Stimulated activated CD4-positive, alpha-beta T cell treated with anti-CD3 and anti-CD28 coated beads, Interleukin-4, amount 100 ng/mL, for 48 hours (primary cell): ENCODE results near the gene PTPN22.

Source experiments
- DNase-seq, 2 donors: peaks; one replicate each; pipeline ENCODE4 v3.0.0-alpha.2; 2020; ENCODE audit warnings: low read depth in 2 of 2

The PTPN22 gene

DNA sequence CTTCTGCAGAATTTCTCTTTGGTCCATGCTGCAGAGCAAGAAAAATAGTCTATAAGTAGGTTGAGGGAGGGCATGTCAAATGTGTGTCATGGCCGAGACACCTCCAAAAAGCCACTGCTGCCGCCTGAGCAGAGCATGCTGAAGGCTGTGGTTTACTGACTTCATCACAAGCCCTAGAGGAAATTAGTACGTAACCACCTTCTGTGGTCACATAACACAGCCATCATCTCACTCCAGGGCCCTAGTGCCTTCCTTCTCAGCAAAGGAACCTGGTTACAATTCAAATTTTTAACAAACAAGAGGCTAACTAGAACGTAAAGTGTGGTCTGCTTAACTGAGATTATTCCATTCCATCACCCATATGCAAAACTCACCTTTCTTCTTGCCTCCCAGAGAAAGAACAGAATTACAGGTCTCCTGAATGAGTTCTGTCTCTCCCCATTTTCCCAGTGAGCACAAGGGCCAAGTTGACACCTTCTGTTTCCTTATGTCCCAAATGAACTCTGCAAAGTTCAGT is at the start of gene PTPN22:
Gene PTPN22, minus strand, starts transcription at position 116 of the 517 bp plus-strand sequence.
- DNase-seq, result peak; percentile 57 to 74

DNA sequence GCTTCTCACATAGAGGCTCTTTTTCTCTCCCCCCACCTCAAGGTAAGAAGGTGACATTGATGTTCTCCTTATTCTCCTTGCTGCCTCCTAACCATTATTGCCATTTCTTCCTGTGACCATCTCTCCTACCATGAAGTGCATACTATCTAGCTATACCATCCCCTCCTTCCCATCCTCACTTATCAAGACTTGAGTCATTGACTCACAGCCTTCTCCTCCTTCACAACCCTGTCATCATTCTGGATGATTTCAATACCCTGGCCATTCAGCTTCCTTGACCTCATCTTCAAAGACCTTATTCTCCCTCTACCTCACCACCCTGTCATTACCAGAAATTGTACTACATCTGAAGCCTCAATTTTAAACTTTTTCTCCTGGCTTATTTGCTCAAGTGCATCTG is 46.7 kb upstream of the PTPN22 start:
- DNase-seq, result no peak

DNA sequence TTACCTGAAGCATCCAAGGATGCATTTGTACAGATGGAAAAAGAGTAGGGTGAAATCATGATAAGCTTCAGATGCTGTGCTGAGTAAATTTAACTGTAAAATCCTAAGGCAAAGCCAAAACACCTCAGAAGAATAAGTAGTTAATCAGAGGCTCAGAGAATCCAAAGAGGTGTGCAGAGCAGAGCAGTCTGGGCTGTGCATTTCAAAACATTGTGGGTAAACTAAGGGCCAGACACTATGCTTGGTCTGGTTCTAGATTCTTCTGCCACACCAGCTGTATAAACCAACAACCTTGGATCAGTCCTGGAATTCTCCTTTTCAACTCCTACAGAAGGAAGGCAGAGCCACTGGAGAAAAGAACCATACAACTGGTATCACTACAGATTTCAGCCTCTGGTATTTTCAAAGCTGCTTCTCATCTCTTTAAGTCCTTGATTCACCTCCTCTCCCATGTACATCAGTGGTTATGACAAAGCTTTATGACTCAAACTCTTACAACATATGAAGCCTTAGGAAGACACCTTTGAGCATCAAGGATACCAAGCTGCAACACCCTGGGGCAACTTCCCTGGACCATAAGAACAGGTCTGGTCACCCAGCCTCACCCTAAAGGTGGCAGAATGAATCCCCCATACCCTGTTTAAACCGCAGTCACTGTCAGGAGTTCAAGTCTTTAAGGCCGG is 46.0 kb upstream of the PTPN22 start:
- no peak for DNase-seq

DNA sequence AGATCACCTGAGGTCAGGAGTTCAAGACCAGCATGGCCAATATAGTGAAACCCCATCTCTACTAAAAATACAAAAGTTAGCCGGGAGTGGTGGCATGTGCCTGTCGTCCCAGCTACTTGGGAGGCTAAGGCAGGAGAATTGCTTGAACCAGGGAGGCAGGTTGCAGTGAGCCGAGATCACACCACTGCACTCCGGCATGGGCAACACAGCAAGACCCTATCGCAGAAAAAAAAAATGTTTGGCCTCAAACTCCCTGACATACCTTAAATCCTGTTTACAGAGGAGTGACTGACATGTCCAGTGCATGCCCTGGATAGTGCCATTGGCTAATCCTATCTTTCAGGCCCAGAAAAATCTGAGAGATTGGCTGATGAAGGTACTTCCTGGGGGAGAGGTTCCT is 45.5 kb upstream of the PTPN22 start:
- DNase-seq, result no peak

DNA sequence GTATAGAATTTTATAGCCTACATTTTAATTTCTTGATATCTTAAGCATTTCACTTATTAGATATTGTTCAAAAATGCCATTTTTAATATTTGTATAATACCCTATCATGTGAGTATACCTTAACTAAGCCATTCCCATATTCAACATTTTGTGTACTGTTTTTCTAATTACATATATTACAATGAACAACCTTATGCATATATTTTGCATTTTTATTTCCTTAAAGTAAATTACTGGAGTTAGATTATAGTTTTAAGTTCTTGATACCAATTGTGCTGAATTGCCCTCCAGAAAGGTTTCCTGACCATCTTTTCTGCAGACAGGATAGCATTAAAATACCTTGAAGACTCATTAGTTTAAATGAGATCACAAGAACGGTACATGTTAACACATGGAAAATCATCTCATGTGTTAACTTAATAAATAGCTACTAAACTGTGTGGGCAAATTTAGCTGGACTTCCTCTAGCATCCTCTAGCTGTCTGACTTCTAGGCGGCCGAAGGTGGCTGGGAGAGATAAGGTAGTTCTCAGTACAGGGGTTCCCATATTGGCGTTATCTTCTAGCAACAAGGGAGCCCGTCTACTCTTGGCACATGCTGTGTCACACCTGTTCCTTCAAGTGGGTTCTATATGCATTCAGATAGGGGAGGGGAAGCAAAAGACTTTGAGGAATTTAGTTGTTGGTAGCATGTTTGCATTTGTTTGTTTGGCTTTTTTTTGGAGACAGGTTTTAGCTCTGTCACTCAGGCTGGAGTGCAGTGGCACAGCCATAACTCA is 42.6 kb upstream of the PTPN22 start:
- DNase-seq, result no peak

DNA sequence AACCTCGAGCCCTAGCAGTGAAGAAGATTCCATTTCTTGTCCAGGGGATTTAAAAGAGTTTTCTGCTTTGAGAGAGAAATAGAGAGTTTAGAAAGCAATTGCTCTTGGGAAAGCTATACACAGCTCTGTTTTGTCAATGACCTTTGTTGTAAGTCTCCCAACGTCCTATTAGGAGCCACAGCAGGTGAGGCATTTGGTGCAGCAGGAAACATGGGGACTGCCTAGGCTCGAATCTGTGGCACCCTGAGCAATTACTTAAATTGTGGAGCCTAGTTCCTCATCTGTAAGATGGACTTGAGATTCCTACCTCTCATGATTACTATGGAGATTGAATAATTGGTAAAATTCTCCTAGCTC is 41.8 kb upstream of the PTPN22 start:
- DNase-seq, result no peak

DNA sequence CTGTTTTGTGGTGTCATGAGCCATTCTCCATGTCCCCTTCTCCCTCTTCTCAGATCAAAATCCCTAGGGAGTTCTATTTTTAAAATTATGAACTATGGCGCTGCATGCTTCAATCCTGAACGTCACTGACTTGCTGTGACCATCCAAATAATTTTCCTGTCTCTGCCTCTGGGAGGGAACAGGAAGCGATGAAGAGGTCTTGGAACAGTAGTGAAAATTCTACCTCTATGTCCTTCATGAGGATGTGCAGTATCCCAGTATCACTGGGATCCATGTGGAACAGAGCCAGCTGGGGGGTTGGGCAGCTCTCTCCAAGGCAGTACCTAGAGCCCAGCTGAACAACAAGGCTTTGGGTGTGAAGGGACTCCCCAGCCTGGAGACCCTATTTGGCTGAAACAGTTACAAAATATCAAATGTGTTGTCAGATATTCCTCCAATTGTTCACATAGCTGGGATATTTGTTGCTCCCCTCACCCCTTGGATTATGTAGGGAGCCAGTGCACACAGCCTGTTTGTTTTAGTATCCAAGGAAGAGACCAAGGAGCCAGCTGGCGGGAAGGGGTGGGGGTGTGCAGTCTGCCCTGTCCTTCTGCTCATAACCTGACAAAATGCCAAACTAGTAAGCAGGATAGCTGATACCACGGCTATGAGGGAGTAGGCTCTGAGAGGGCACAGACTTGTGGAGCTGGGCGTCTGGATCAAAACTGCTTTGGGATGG is 41.2 kb upstream of the PTPN22 start:
- DNase-seq, result no peak

DNA sequence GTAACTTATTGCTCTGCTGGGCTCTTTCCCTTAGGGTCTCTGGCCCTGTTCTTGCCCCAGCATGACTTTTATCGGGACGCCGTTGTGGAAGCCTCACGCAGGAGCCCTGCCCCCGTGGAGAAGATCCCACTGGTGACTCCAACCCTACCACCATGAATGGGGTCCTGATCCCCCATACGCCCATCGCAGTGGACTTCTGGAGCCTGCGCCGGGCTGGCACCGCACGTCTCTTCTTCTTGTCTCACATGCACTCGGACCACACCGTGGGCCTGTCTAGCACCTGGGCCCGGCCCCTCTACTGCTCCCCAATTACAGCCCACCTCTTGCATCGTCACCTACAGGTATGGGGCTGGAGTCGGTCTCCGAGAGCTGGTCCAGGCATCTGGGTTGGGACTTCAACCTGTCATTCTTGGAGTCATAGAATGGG is 33.9 kb upstream of the PTPN22 start:
- DNase-seq, result peak; percentile 7 to 14

DNA sequence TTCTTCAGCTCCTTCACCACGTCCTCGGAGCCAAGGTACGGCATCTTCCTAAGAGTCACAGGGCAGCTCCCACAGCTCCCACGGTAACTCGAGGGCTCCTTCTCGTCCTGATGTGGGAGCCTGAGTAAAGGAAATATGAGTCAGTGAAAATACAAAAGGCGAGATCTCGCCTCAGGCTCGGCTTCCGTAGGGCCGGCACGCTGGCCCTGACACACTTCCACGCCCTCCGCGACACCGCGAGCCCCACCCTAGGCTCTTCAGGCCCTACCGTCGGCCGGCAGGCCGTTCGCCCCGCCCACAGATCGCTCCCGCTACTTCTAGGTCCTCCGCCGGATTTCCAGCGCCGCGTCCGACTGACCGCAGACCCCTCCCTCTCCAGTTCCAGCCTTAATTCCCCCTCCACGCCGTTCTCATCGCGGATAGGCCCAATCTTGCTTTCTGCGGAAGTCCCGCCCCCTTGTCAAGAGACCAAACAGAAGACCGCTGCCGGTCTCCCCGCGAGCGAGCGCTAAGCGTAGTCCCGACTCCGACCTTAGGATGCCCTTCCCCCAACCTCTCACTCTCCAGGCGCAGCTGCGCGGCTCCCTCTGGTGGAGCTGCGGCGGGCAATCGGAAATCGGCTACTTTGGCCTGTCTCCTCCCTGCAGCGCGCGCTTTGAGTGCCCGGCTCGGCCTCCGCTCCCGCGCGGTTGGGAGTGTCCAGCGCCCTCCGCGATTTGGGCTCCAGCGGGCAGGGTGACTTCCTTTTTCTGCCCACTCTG is 33.3 kb upstream of the PTPN22 start, which contains the start of the genes AP4B1 and DCLRE1B:
Gene AP4B1, minus strand, starts transcription at position 126 of the 761 bp plus-strand sequence. Its CDS starts 82 bp downstream, at position 44.
Gene DCLRE1B, plus strand, starts transcription at position 653 of the 761 bp plus-strand sequence. CDS start 261 bp downstream, outside the sequence.
- peak; percentile 93 to 98 for DNase-seq

DNA sequence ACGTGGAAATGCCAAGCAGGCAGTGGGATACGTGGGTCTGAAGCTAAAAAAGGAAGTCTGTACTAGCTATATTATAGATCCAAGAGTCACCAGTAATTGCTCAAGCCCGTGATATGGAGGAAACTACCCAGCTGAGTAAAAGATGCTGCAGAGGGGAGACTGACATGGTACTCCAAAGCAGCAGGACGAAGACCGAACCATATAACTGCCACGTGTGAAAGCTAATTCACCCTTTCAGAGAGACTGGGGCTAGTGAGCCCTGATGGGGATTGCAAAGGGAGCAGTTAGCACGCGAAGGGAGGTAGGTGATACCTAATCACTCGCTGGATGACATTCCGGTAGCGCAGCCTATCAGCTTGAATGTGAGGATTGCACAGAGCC is 32.8 kb upstream of the PTPN22 start:
- no peak for DNase-seq

DNA sequence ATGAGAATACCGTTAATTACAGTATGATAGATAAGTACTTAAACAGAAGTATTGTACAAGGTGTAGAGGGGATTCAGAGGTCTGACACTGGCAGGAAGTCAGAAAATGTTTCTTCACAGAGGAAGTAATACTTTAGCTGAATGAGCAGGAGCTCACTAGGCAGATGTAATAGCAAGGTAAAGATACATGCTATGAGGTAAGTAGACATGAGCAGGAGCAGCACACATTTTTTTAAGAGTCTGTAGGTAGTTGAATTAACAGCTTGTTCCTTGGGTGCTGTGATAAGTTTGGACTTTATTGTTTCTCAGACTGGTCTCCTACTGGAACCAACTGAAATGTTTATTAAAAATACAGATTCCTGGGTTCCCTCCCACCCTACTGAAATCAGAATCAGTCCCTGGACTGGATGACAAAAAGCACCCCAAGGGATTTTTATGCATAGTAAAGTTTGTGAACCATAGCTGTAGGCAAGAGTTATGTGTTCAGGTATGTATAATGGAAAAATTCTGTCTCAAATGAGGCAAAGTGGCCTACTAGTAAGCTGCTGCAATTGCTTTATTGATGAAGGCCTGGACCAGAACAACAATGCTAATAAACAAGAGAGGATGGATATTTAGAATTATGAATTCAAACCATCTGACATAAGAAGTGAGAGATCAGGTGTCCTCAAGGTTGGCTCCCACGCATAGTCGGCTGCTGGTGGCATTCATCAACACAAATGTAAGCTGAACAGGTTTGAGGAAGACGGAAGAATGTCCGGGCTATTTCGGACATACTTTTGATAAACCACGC is 32.2 kb upstream of the PTPN22 start:
- DNase-seq, result peak; percentile 4 to 10

DNA sequence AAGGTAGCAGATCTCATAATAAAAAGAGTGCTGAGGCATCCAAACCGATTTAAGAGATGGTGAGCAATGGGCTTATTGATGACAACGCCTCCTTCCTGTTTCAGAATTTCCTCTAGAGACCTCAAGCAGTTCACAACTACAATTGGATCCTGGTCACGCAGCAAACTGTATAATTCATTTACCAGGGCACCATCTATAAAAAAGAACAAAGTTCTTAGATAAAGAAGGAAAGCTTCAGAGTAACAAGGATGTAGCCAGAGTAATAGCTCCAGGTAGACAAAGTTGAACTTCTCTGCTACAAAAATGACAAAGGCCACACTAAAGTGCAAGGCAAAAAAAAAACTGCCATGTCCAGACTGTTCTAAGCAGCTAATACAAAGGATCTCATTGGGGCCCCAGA is 29.7 kb upstream of the PTPN22 start:
- no peak for DNase-seq

DNA sequence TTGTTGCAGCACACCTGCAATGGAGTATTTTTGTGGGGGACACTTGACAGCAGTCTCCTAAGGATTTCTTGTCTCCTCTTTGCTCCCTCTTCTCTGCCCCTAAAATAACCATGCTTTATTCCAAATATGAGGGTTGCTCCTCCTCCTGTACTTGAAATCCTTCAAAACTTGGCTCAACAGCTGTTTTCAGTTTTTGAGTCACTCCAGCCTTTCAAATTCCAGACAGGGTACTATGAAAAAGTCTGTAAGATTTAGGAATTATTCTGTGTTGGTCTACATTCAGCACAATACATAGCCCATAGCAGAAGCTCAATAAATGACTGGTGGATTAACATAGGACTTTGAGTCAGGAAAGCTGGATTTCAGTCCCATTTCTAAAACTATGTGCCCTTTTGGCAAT is 27.6 kb upstream of the PTPN22 start:
- no peak for DNase-seq

DNA sequence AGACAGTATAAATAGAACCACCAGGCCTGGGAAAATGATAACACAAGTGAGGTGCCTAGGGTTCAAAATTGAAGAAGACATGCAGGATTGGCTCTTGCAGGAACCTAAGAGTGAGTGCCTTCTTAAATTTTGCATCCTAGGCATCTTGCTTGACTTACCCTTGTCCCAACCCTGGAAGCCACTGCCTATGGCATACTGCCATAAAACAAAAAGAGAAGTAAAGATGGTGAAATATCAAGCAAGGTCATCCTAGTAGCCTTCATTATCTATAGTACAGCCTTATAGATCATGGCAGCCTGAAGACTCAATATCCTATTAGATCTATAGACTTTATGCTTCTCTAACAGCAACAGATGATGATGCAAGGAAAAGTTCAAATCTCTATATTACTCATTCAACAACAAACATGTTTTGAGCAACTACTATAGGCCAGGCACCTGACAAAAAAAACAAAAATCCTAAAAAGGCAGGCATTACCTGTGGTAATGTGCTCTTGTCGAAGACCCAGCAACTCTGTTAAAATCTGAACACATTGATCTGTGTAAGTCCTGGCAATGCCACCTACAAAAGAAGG is 26.8 kb upstream of the PTPN22 start:
- DNase-seq, result no peak

DNA sequence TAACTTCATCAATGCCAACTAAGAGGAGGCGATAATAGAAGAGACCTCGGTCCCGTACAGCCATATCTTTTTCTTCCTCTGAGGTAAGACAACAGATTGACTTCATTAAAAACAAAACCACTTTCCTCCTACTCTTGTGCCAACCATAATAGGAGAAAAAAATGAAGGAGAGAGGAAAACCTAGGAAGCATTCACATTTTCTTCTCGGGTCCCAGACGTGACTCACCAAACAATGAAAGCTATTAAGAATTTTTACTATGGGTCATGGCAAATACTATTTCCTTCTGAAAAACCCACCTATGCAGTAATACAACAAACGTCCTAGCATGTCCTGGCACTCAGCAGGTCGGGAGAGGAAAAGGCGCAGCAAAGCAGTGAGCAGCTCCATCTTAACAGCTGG is 24.4 kb upstream of the PTPN22 start:
- no peak for DNase-seq

DNA sequence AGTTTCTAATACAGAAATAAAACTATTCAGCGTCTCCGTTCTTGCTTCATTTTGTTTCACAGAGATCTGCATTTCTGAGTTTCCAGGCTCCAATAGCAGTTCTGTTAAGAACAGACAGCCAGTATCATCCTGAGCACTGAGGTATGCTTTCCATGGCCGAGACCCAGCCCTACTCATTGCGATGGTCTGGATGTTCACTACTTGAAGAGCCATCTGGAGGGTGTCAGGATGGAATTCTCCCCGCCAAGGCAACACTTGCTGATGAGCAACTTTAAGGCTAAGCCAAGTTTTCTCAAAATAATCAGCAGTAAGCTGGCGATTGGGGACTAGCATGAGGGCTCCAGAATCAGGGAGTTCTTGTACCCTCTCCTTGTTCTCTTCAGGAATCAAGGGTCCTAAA is 23.6 kb upstream of the PTPN22 start:
- no peak for DNase-seq

DNA sequence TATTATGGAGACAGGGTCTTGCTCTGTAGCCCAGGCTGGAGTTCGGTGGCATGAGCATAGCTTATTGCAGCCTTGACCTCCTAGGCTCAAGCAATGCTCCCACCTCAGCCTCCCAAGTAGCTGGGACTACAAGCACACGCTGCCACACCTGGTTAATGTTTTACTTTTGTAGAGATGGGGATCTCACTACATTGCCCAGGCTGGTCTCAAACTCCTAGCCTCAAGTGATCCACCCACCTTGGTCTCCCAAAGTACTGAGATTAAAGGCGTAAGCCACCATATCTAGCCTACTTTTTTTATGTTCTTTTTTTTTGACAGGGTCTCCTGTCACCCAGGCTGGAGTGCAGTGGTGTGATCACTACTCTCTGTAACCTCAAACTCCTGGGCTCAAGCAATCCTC is 21.8 kb upstream of the PTPN22 start:
- DNase-seq, result no peak

DNA sequence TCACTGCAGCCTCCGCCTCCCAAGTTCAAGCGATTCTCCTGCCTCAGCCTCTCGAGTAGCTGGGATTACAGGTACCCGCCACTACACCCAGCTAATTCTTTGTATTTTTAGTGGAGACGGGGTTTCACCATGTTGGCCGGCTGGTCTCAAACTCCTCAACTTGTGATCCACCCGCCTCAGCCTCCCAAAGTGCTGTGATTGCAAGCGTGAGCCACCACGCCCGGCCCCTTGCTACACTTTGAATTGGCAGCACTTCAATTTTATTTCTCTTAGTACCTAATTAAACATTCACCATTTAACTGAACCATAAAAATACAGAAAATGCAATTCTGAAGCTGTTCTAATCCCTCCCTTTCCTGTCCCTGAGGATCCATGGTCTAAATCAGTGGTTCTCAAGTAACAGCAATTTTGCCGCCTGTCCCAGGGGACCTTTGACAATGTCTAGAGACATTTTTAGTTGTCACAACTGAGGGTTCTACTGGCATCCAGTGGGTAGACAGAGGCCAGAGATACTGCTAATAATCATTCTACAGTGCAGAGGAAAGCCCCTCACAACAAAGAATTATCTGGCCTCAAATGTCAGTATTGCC is 20.2 kb upstream of the PTPN22 start:
- no peak for DNase-seq

DNA sequence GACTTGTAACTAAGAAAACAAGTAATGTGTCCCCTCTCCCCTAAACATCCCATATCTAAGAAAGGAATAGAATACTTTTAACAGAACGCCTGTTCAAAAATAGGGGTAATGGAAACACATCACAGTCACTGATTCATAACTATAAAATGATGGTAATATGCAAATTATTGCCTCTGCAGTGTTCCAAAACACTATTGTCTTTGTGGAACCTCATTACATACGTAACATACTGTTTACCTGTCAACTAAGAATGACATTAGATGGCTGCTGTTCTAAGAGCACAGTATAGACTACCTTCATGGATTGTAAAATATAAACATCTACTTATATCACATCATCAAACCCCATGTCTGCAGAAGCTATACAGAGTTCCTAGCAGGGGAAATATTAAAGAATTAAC is 19.3 kb upstream of the PTPN22 start:
- no peak for DNase-seq
